ENCODE data around the gene TMEM204.

The TMEM204 gene

DNA sequence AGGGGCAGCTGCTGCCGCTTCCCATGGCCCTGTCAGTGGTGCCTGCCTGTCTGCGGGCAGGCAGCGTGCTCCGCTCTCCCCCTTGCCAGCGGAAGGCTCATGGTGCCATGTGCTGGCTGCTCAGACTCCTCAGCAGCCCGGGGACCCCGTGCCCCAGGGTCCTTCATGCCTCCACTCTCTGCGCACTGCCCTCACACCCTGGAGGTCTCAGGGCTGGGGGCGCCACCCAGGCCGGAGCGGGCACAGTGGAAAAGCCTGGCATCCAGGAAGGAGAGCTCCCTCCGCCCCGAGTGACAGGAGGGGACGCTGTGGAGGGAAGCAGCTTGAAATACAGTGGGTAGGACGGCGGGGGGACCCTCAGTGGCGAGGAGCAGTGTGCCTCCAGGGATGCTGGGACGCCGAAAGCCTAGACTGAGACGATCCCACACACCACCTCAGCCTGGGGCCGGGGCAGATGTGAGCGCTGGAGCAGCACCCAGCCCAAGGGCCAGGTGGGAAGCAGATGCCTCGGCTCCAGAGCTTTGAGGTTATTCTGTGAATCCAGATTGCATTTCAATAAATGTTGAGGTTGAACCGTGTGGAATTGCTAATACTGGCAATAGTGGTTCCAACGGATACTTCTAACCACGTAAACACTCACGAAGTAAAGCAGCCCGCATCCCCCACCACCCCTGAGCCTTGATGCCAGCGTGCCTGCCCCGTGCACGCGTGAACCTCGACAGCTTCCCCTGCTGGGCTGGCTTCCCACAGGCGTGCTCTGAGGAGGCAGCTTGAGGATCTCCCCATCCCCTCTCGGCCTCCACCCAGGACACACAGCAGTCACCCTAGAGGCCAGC is 6.5 kb downstream of the TMEM204 start:
- no peak for FAIRE-seq

DNA sequence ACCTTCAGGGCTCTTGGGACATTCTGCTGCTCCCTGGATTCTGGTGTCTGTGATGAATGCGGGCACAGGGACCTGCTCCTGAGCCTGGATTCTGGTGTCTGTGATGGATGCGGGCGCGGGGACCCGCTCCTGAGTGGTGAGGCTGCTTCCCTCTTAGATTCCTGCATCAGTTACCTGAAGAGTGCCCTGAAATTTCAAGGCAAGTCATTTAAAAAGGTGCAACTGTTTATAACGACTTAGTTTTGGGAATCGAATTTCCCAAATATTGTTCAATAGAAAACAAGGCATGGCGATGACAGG is 7.0 kb downstream of the TMEM204 start:
- FAIRE-seq = no peak

DNA sequence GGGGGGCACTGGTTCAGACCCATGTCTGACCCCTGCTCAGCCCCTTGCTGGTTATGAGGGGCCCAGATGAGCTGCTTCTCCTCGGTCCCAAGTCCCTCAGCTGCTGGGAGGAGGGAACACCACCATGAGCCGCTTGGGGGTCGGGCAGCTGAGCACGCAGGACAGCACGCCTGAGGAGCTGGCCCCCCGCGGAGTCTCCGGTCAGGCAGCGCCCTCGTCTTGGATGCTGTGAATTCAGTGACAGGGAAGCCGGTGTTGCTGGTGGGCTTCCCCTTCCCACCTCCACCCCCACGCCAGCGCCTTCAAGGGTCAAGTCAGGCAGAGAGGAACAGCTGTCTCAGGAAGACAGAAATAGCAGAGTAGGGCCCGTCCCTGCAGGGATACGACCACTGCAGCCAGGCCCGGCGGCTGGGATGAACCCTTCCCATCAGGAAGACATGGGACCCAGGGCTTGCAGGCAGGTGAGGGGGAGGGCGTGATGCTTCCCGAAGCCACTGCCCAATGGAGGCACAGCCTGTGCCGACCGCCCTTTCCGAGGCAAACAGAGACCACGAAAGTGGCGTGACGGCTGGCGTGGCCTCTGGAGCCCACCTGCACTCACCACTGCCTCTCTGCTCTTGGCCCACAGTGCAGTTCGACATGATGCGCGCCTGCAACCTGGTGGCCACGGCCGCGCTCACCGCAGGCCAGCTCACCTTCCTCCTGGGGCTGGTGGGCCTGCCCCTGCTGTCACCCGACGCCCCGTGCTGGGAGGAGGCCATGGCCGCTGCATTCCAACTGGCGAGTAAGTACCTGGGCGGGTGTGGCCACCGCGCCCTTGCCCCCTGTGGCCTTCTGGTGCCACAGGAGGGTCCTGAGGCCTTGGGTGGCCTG is 8.1 kb downstream of the TMEM204 start:
- FAIRE-seq = no peak

DNA sequence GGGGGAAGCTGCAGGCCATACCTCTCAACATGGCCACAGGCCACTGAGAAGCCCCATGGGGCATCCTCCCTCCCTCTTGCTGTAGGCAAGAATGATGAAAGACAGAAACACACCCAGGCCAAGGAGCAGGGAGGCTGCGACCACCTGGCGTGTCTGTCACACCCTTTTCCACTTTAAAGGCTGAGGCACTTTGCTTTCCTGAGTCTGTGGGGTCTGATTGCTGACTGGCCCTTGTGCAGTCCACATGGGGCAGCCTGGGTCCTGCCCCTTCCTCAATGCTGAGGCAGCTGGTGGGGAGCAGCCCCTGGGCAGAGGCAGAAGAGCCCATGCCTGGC is 8.7 kb downstream of the TMEM204 start:
- FAIRE-seq = no peak

DNA sequence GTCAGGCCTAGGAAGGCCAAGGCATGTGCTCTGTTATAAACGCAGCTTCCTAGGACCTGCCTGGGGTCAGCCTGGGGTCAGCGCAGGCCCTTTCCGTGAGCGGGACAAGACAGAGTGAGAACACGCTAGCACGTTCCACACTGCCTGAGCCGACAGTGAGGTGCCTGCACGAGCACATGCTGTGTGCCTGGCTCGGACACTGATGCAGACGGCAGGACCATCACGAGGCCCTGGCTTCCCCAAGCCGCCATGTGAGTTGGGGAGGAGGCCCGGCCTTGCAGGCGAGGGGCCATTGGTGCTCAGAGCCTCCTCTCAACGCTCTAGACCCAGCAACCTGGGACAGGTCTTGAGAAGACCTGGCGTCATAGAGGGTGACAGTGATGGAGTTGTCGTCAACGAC is 9.1 kb downstream of the TMEM204 start:
- no peak for FAIRE-seq

DNA sequence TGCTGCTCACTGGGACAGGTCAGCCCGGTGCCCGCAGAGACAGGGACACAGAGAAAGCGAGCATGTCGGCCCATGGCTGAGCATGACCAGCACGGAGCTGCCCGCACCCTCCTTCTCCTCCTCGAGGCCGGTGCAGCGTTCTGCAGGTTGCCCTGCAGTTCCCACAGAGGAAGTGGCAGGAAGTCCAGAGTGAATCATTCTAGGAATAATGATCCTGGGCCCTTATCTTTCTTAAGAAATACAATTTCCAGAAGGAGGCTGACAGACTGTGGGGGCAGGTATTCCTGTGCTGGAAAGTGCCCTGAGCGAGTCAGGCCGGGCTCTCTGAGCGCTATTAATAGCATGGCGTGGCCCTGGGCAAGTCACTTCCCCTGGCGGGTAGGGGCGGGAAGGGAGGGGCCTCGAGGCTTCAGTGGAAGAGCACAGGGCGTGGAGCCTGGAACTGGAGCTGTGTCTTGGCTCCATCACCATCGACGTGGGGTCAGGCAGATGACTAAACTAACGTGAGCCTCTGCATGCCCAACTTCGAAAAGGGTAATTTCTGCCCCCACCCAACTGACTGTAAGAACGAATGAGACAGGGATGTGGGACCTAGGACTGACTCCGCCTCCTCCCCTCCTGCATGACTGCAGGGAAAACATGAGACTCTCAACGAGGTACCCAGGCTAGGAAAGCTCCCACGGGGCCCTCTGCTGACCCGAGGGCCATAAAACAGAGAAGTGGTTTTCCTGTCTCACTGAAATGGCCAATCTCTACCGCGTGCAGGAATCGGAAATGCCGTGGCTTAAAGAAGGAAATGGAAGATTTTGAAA is 9.8 kb downstream of the TMEM204 start:
- no peak for FAIRE-seq

DNA sequence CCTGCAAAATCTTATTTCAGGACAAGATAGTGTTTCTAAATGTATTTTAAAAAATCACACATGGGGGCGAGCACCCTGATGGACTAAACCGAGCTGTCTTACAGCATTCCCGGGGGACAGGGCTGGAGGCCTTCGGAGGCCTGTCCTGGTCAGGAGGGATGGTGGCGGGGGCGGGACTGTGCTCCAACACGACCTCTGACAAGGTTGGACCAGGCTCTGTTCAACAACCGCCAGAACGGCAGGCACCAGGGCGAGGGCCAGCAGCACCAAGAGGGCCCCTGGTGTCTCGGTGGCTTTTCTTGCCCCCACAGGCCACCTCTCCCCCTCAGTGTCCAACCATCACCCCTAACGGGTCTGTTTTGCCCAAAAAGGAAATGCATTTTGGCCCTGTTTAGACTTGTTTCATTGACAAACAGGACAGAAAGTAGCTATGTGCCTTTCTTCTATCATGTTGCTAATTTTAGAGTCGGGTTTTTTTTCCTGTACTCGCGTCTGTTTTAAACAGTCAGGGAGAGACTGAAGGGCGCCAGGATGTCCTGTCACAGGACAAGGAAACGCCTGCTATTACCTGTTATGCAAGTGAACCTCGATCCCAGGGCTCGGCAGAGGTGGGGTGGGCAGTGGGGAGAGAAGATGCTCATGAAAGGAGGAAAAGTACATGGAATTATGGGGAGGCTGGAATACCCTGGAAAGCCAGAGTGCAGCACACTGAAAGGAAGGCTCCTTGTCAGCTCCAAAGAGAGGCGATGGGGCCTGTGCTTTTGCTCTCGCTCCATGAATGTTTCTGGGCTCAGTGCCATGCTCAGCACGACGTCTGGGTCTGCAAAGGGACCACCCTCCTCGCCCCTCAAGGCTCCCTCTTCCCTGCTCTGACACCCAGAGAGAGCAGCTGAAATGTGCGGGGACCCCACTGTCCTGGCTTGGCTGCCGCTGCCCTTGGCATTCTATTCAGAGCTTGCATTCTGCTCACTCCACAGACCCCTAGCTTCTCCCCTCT is 11.9 kb downstream of the TMEM204 start:
- no peak for FAIRE-seq

DNA sequence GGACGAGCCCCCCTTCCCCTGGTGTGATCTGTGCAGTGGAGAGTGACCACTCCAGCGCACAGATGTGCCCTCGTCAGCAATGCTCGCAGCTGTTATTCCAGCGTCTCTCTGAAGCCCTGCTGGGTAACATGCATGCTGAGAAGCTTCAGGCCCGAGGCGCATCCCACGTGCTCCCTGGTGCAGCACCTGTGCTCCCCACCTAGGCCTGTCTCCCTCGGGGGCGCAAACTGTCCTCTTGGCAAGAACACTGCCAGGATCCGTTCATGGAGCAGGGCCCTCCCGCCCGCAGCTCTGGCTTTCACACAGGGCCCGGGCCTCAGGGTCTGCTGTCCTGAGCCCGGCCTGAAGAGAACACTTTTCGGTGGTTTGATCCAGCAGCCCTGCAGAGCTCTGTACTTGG is 13.0 kb downstream of the TMEM204 start:
- FAIRE-seq = no peak

DNA sequence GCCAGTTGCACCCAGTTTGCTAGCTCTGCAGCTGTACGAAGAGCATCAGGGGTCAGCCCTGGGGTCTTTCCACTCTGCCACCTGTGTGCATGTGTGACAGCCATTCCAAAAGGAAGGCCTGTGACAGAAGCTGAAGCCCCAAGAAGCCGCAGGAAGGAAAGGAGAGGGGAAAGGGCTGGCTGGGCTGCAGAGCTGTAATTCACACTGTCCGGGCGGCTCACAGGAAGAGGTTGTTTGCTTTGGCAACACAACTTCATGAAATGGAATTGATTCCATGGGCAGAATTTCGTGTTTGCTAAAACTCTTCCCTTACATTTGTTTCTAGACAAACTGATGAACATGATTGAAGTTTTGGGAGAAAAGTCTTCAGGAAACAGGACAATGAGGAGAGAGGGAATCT is 14.8 kb downstream of the TMEM204 start:
- no peak for FAIRE-seq

DNA sequence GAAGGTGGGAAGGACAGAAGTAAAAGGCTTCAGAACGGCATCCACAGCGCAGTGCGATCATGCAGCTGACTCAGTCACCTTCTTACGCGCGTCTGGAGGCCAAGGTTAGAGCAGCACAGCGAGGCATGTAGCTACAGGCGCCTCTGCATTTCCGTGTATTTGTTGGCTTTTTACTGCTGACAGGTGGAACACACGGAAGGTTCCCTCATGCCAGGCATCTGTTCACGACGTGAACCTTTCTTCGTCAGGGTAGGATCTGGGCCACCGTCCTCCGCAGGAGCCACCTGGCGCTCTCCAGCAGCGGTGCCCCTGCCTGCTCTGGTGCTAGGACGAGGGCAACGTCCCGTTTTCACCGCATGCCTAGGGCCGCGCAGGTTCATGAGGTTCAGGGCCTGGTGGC is 15.3 kb downstream of the TMEM204 start:
- FAIRE-seq = no peak

DNA sequence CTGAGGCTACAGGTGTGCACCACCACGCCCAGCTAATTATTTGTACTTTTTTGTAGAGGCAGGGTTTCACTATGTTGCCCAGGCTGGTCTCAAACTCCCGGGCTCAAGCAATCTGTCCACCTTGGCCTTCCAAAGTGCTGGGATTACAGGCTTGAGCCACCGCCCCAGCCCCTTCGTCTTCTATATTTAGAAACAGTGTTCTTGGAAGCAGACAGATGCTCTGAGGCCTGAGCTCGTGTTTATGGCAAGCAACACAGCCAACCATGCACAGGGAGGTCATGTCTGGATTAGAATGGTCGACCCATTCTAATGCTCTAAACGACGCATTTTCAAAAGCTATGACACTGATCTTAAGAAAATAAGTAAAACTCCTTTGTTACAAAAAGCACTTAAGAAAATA is 16.6 kb downstream of the TMEM204 start:
- no peak for FAIRE-seq

DNA sequence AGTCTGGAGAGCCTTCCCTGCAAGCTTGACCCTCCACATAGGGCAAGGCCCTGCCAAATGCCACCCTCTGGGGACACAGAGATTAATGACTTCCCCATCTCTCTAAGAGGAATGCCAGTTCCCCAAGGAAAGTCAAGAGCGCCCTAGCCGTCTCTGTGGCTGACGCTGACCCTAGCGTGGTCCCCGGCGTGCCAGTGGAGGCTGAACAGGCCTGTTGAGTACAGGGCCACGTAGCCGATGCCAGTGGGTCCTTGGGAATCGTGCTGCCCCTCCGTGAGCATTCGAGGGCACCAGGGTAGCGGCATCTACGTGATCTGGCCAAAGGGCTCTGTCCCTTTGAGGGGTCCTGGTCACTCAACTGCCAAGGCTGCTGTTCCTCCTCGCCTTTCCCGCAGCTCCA is 17.2 kb downstream of the TMEM204 start:
- no peak for FAIRE-seq

DNA sequence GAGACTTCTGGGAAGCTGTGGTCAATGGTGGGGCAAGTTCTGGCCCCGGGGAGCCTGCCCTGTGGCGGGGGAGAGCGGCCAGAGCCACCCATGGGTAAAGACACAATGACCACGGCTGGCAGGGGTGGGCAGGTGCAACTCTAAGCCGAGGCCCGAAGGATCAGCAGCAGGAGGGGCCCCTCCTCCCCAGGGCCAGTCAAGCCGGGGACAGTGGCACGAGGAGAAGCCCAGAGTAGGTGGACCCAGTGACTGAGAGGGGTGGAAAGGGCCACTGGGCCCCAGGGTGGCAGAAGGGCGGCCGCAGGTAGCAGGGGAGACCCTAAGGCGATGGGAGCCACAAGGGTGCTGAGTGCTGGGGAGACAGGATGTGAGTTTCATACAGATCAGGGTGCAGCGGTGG is 17.7 kb downstream of the TMEM204 start:
- FAIRE-seq = no peak

DNA sequence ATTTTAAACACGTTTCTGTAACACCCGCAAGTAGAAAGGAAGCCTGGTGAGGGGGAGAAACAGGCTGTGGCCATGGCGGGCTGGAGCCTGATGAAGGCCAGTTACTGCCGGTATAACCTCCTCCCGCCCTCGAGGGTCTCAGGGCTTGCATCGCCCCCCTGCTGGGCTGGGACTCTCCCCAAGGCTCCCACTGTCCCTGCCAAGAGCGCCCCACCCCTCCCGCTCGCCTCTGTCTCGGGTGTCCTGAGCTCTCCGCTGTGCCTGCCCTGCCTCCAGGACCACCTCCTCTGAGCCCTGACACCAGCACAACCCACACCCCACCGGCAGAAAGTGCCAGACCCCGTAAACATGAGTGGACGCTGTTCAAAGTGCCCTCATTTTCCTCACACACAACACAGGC is 18.7 kb downstream of the TMEM204 start:
- FAIRE-seq = no peak

DNA sequence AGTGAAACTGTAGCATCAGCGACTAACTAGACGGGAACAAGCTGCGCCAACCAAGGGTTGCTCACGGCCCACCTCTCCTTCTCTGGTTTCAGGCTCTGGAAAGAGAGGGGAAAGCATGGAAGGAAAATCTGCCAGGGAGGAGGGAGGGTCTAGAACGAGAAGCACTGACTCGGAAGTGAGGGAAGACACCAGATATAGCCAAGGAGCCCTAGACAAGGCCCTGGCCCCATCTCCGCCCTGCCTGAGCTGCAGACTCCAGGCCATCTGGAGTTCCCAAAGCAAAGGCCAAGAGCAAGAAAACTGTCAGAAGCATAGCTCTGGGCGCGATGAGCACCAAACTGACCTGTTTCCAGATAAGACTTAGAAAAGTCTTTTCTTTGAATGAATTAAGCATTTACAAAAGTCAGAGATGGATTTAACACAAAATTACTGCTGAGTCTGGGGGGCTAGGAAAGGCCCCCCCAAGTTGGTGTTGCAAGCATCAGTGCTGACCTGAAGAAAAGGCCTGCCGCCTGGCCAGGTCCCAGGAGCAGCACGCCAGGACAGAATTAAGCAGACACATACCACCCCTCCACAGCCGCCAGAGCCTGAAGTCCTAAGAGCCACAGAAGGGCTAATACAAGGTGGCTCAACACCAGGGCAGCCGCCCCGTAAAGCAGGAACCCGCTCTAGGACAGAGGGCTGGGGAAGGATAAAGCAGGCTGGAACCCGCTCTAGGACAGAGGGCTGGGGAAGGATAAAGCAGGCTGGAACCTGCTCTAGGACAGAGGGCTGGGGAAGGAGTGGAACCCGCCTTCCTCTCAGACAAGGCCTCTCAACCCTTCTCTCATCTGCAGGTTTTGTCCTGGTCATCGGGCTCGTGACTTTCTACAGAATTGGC is 20.7 kb downstream of the TMEM204 start:
- no peak for FAIRE-seq

DNA sequence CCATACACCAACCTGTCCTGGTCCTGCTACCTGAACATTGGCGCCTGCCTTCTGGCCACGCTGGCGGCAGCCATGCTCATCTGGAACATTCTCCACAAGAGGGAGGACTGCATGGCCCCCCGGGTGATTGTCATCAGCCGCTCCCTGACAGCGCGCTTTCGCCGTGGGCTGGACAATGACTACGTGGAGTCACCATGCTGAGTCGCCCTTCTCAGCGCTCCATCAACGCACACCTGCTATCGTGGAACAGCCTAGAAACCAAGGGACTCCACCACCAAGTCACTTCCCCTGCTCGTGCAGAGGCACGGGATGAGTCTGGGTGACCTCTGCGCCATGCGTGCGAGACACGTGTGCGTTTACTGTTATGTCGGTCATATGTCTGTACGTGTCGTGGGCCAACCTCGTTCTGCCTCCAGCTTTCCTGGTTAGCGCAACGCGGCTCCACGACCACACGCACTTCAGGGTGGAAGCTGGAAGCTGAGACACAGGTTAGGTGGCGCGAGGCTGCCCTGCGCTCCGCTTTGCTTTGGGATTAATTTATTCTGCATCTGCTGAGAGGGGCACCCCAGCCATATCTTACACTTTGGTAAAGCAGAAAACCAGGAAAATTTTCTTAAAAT is 21.5 kb downstream of the TMEM204 start:
- FAIRE-seq = no peak

DNA sequence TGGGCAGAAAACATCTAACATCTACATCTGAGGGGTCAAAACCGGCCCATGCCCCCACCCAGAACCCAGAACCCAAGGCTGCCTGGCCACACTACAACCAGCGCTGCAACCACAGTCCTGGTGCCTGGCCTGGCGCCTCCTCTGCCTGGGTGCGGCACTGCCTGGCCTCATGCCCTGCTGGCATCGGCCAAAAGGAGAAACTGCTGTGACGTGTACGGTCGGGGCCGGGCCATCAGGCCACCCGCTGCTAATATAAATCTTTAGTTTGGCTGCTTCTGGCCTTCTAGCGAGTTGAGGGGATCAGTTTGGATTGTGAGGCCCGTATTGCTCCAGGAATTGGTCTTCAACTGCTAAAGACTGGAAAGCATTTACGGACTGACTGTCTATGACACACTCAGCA is 22.8 kb downstream of the TMEM204 start:
- FAIRE-seq = no peak

DNA sequence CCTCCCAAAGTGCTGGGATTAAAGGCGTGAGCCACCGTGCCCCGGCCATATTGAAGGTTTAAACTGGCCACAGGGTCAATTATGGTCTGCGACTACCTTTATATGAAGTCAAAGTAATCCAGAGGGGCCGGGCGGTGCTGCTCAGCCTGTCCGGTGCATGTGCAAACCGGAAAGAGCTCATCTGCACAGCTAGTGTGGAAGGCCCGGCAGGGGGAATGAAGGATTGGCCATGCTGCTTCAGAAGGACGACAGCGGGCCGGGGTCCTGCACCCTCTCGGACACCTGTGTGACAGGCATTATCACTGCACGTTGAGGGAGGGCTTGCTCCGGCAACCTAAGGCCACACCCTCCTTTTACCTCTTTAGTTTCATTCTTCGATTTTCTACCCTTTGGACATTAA is 23.6 kb downstream of the TMEM204 start:
- no peak for FAIRE-seq

DNA sequence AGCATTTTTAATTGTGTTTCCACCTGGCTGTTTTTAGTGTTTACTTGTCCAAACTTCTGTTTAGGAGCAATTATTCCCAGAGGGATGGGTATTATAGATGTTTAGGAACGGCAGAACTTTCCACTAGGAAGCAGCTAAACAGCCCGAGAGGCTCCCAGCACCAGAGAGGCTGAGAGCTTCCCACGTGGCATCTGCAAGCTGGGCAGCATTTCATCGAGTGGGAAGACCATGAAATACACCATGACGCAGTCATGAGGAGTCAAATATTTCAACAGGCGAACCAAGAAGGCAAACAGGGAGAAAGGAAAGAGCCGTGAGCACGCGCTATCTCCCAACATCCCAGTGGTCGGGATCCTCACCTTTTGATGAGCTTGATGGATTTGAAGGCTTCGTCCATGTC is 24.1 kb downstream of the TMEM204 start:
- no peak for FAIRE-seq

DNA sequence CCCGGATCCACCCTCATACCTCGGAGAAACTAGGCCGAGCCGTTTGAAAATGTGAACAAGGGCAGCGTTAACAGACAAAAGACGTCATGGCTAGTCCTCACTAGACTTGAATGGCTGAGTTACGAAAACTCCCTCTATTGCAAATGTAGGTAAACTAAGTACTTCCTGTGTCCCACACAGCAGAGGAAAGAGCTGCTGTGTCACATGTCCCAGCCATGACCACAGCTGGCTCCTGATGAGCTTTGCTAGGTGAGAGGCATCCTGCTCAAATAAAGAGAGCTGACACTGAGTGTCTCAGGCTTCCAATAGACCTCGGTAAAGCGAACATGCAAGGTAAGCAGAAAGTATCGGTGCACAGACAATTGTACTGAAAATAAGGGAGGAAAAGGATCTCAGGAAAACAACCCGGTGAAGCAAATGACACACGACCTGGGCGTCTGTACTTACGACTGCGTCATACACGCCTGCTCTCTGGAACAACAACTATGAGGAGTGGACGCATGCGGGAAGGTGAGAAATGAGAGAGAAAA is 26.0 kb downstream of the TMEM204 start:
- FAIRE-seq = no peak

DNA sequence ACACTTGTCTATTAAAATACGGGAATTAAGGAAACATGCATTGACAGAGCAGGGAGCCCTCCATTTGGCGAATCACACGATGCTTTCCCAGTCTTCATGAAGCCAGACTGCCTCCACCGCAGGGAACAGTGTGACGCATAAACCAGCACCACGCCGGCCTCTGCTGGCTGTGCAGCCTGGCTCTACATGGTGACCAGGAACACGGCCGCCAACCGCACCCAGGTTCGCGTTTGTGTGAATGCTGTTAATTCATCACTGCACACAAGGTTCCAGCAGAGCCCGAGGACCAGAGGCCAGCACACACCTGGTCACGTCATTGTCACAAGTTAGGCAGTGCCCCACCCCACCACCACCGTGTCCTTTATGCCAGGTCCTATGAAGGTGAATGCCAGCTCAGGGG is 26.7 kb downstream of the TMEM204 start:
- FAIRE-seq = no peak
